ENCODE results near the gene ITGAX.

Gene ITGAX

GRCh38 chr16:31365131-31365865, 10.3 kb downstream of the ITGAX start:
- no peak for TF ChIP-seq CTCF (conservative IDR thresholded peaks at IDR 0.05; ENCODE audit: control insufficient read depth, insufficient read depth, low read depth, low read length)
- no peak for DNase-seq (ENCODE audit: low read depth)
- no peak overlapping the region for H3K4me3 ChIP-seq (ENCODE audit: control insufficient read depth, low read depth, low read length)

GRCh38 chr16:31367853-31368252, 12.9 kb downstream of the ITGAX start:
- no peak for DNase-seq (ENCODE audit: low read depth)
- no peak for TF ChIP-seq CTCF (conservative IDR thresholded peaks at IDR 0.05; ENCODE audit: control insufficient read depth, insufficient read depth, low read depth, low read length)
- H3K4me3 ChIP-seq (ENCODE audit: control insufficient read depth, low read depth, low read length): no peak overlapping the region

- TF ChIP-seq CTCF (conservative IDR thresholded peaks at IDR 0.05; ENCODE audit: control insufficient read depth, insufficient read depth, low read depth, low read length): no peak
- H3K4me3 ChIP-seq (ENCODE audit: control insufficient read depth, low read depth, low read length): no peak overlapping the region
- no peak for DNase-seq (ENCODE audit: low read depth)
These were observed 16.0 kb downstream of the ITGAX start for GRCh38 chr16:31371008-31371407.

GRCh38 chr16:31371619-31372484, 16.9 kb downstream of the ITGAX start:
- H3K4me3 ChIP-seq (ENCODE audit: control insufficient read depth, low read depth, low read length): no peak overlapping the region

GRCh38 chr16:31373235-31373634, 18.3 kb downstream of the ITGAX start:
- no peak for DNase-seq (ENCODE audit: low read depth)
- no peak overlapping the region for H3K4me3 ChIP-seq (ENCODE audit: control insufficient read depth, low read depth, low read length)
- TF ChIP-seq CTCF (conservative IDR thresholded peaks at IDR 0.05; ENCODE audit: control insufficient read depth, insufficient read depth, low read depth, low read length): no peak

More at GRCh38 chr16:31371619-31372484, 16.9 kb downstream of the ITGAX start:
- TF ChIP-seq CTCF (conservative IDR thresholded peaks at IDR 0.05; ENCODE audit: control insufficient read depth, insufficient read depth, low read depth, low read length): no peak
- no peak for DNase-seq (ENCODE audit: low read depth)

GRCh38 chr16:31375231-31375630, 20.3 kb downstream of the ITGAX start:
- DNase-seq (ENCODE audit: low read depth): no peak
- no peak for TF ChIP-seq CTCF (conservative IDR thresholded peaks at IDR 0.05; ENCODE audit: control insufficient read depth, insufficient read depth, low read depth, low read length)
- no peak overlapping the region for H3K4me3 ChIP-seq (ENCODE audit: control insufficient read depth, low read depth, low read length)
